ENCODE data around the gene PPFIA2. TPM values are rescaled to one million over a fixed set of nuclear protein-coding genes. Genes with fewer than 3 reads are reported as not detected.
A peak's percentile ranks its signal among the peaks of the same experiment; 100 is the strongest.

PPFIA2 gene
- total RNA-seq, 1 experiment from 2014 or later, result 1.1 TPM

GRCh38 chr12:81699551-81699950, 59.6 kb downstream of the PPFIA2 start:
- TF ChIP-seq OVOL2 (CRISPR knock-in tag; IDR thresholded peaks at IDR 0.05; ENCODE audit: borderline replicate concordance), result no peak
- TF ChIP-seq ZNF425 (CRISPR knock-in tag; conservative IDR thresholded peaks at IDR 0.05), result no peak
- no peak for TF ChIP-seq ZNF671 (CRISPR knock-in tag; IDR thresholded peaks at IDR 0.05)
- no peak for TF ChIP-seq ATF2 (CRISPR knock-in tag; IDR thresholded peaks at IDR 0.05; ENCODE audit: borderline replicate concordance, low read depth)
- no peak for TF ChIP-seq CREB1 (CRISPR knock-in tag; IDR thresholded peaks at IDR 0.05)
- no peak for TF ChIP-seq ZSCAN18 (CRISPR knock-in tag; IDR thresholded peaks at IDR 0.05)
- no peak for TF ChIP-seq ATF1 (CRISPR knock-in tag; IDR thresholded peaks at IDR 0.05)
- no peak for TF ChIP-seq ZNF232 (CRISPR knock-in tag; IDR thresholded peaks at IDR 0.05)
- no peak for TF ChIP-seq ZNF121 (CRISPR knock-in tag; IDR thresholded peaks at IDR 0.05)
- Mint-ChIP-seq H3K9me3 (peaks cover 8% of the 10 kb centered on the region; the same call in 1 of the 2 replicates), H3K27me3 (ENCODE audit: low read depth) (no peaks in the 10 kb centered on the region), H3K27ac (no peak overlapping the region), H3K36me3 (no peaks in the 10 kb centered on the region), H3K4me3 (no peak overlapping the region), H3K4me1 (peaks cover 1% of the 10 kb centered on the region; the same call in 1 of the 2 replicates)
- ChIA-PET POLR2A (no interaction called here), CTCF (no interaction called here)
- ATAC-seq (no peak), DNase-seq (ENCODE audit: low spot score) (no peak)

- H3K9me3 Mint-ChIP-seq, result peaks cover 21% of the 10 kb centered on the region
- H3K4me1 Mint-ChIP-seq, result peaks cover 16% of the 10 kb centered on the region
- peak; percentile 65 for ATAC-seq
- H3K27me3 Mint-ChIP-seq (ENCODE audit: low read depth), result no peaks in the 10 kb centered on the region
- no peak for DNase-seq (ENCODE audit: low spot score)
- H3K36me3 Mint-ChIP-seq, result peaks cover 8% of the 10 kb centered on the region
- ChIA-PET POLR2A (no interaction called here), CTCF (no interaction called here)
- TF ChIP-seq USF2 (CRISPR knock-in tag; IDR thresholded peaks at IDR 0.05) (no peak), PRDM15 (CRISPR knock-in tag; IDR thresholded peaks at IDR 0.05) (no peak), ZNF219 (CRISPR knock-in tag; IDR thresholded peaks at IDR 0.05; ENCODE audit: borderline replicate concordance) (no peak), FOXP4 (CRISPR knock-in tag; IDR thresholded peaks at IDR 0.05) (no peak), MAX (CRISPR knock-in tag; IDR thresholded peaks at IDR 0.05) (no peak), ZMAT4 (CRISPR knock-in tag; IDR thresholded peaks at IDR 0.05) (no peak)
- H3K27ac Mint-ChIP-seq, result no peak overlapping the region
- H3K4me3 Mint-ChIP-seq, result no peak overlapping the region
These were observed 67.1 kb downstream of the PPFIA2 start for GRCh38 chr12:81692008-81692407.

Measured in WTC11 (cell line).